Hepatocyte (in vitro differentiated cells): Measurements from ENCODE around the gene VAC14. TPM values are rescaled to one million over a fixed set of nuclear protein-coding genes. Genes with fewer than 3 reads are reported as not detected.

Experiments
- DNase-seq: peaks from one replicate; pipeline ENCODE4 v3.0.0-alpha.2; 2016; ENCODE audit warnings: low spot score
- H2AFZ ChIP-seq: fragments of 200-600 bp; sonication (generic); 2 replicates; pipeline ENCODE4 v1.6.0; 2016; ENCODE audit warnings: antibody characterized with exemption, mild to moderate bottlenecking
- H3K27ac ChIP-seq: fragments of 200-600 bp; sonication (generic); 2 replicates; pipeline ENCODE4 v1.5.1; 2016; ENCODE audit warnings: mild to moderate bottlenecking
- H3K27me3 ChIP-seq: fragments of 200-600 bp; sonication (generic); 2 replicates; pipeline ENCODE4 v1.6.1; 2016
- H3K36me3 ChIP-seq: fragments of 200-600 bp; sonication (generic); replicated peaks from 2 replicates; pipeline ENCODE4 v1.5.1; 2016; ENCODE audit warnings: low read depth; ENCODE audit not compliant: insufficient read depth
- H3K4me1 ChIP-seq: fragments of 200-600 bp; sonication (generic); 2 replicates; pipeline ENCODE4 v1.5.1; 2016; ENCODE audit warnings: mild to moderate bottlenecking, moderate library complexity; ENCODE audit not compliant: insufficient read depth
- H3K4me2 ChIP-seq: fragments of 200-600 bp; sonication (generic); 2 replicates; pipeline ENCODE4 v1.6.0; 2016
- H3K4me3 ChIP-seq: fragments of 200-600 bp; sonication (generic); 2 replicates; pipeline ENCODE4 v1.5.1; 2016; ENCODE audit warnings: mild to moderate bottlenecking
- H3K79me2 ChIP-seq: fragments of 200-600 bp; sonication (generic); 2 replicates; pipeline ENCODE4 v1.6.0; 2017; ENCODE audit warnings: mild to moderate bottlenecking
- H3K9me2 ChIP-seq: fragments of 200-600 bp; sonication (generic); replicated peaks from 2 replicates; pipeline ENCODE4 v1.6.0; 2017; ENCODE audit warnings: mild to moderate bottlenecking; ENCODE audit not compliant: insufficient read depth
- H3K9me3 ChIP-seq: fragments of 200-600 bp; sonication (generic); 2 replicates; pipeline ENCODE4 v1.5.1; 2016; ENCODE audit warnings: low read depth, mild to moderate bottlenecking
- H4K20me1 ChIP-seq: fragments of 200-600 bp; sonication (generic); 2 replicates; pipeline ENCODE4 v1.6.0; 2016; ENCODE audit warnings: mild to moderate bottlenecking; ENCODE audit not compliant: insufficient read depth, poor library complexity, severe bottlenecking
- CTCF ChIP-seq: fragments of 200-600 bp; sonication (generic); IDR thresholded peaks from 2 replicates; pipeline ENCODE4 v1.5.1; 2016; ENCODE audit warnings: antibody characterized with exemption, mild to moderate bottlenecking; ENCODE audit not compliant: poor library complexity
- EZH2 ChIP-seq: fragments of 200-600 bp; sonication (generic); IDR thresholded peaks from 2 replicates; pipeline ENCODE4 v1.6.1; 2016; ENCODE audit warnings: antibody characterized with exemption, mild to moderate bottlenecking, borderline replicate concordance
- EZH2phosphoT487 ChIP-seq: fragments of 200-600 bp; sonication (generic); IDR thresholded peaks from one replicate; pipeline ENCODE4 v1.6.1; 2018; ENCODE audit warnings: antibody characterized with exemption, mild to moderate bottlenecking, low read depth, moderate library complexity; ENCODE audit not compliant: unreplicated experiment, severe bottlenecking
- WGBS: methylation state at CpG from one replicate; pipeline ENCODE4 v1.1.6; 2016; ENCODE audit warnings: low lambda C conversion rate; ENCODE audit errors: missing lambda C conversion rate; 5-methylcytosine and 5-hydroxymethylcytosine counted together
- polyA plus RNA-seq: library from polyadenylated mRNA; unstranded; fragments of >200 nt; fragmentation: Nextera tagmentation; extraction: Ambion mirVana; gene quantifications from 2 replicates; pipeline ENCODE4 v1.2.1, GENCODE V29; 2016
- total RNA-seq: library from RNA; depleted of rRNA; stranded (reverse); fragments of >200 nt; gene quantifications from 2 replicates; pipeline ENCODE4 v1.2.3, GENCODE V29; 2014

VAC14 gene
- total and polyA plus RNA-seq, 2 experiments from 2014 or later = 35.8 to 49.4 TPM

- Histone ChIP-seq H3K79me2 (no peaks in the 10 kb centered on the region), H3K4me1 (no peaks in the 10 kb centered on the region), H4K20me1 (no peaks in the 10 kb centered on the region), H3K27me3 (no peaks in the 10 kb centered on the region), H3K4me3 (no peak overlapping the region), H3K9me2 (no peaks in the 10 kb centered on the region), H3K4me2 (no peak overlapping the region), H3K27ac (no peak overlapping the region), H2AFZ (no peak overlapping the region), H3K36me3 (no peaks in the 10 kb centered on the region), H3K9me3 (no peaks in the 10 kb centered on the region)
- TF ChIP-seq CTCF (no peak), EZH2phosphoT487 (no peak), EZH2 (no peak)
- WGBS = 94% methylated on average over 12 of the region's 16 CpGs
- no peak for DNase-seq
Measured at GRCh38 chr16:70659953-70660671, 140.8 kb downstream of the VAC14 start.

- H4K20me1 ChIP-seq = no peaks in the 10 kb centered on the region
- H3K4me1 ChIP-seq = no peaks in the 10 kb centered on the region
- H3K4me3 ChIP-seq = no peak overlapping the region
- no peak overlapping the region for H2AFZ ChIP-seq
- no peaks in the 10 kb centered on the region for H3K9me3 ChIP-seq
- no peak overlapping the region for H3K4me2 ChIP-seq
- TF ChIP-seq EZH2 (no peak), EZH2phosphoT487 (no peak), CTCF (no peak)
- H3K36me3 ChIP-seq = no peaks in the 10 kb centered on the region
- no peak for DNase-seq
- no peaks in the 10 kb centered on the region for H3K27me3 ChIP-seq
- no peaks in the 10 kb centered on the region for H3K79me2 ChIP-seq
- WGBS = 95% methylated on average over 12 of the region's 12 CpGs
- H3K27ac ChIP-seq = no peak overlapping the region
- H3K9me2 ChIP-seq = no peaks in the 10 kb centered on the region
Measured at GRCh38 chr16:70659546-70659945, 141.4 kb downstream of the VAC14 start.

GRCh38 chr16:70658921-70659320 lies 142.0 kb downstream of the VAC14 start:
- no peaks in the 10 kb centered on the region for H3K36me3 ChIP-seq

More at GRCh38 chr16:70658921-70659320, 142.0 kb downstream of the VAC14 start:
- H3K27ac ChIP-seq = no peak overlapping the region
- H3K79me2 ChIP-seq = no peaks in the 10 kb centered on the region
- TF ChIP-seq EZH2phosphoT487 (no peak), EZH2 (no peak), CTCF (no peak)
- no peak for DNase-seq
- H3K9me3 ChIP-seq = no peaks in the 10 kb centered on the region
- H3K27me3 ChIP-seq = no peaks in the 10 kb centered on the region
- no peaks in the 10 kb centered on the region for H3K4me1 ChIP-seq
- H4K20me1 ChIP-seq = no peaks in the 10 kb centered on the region
- H3K4me2 ChIP-seq = no peak overlapping the region
- 88% methylated on average over 5 of the region's 5 CpGs for WGBS
- no peak overlapping the region for H2AFZ ChIP-seq
- no peaks in the 10 kb centered on the region for H3K9me2 ChIP-seq
- H3K4me3 ChIP-seq = no peak overlapping the region
